Measurements from ENCODE around the gene ACTL10. TPM values are rescaled to one million over a fixed set of nuclear protein-coding genes. Genes with fewer than 3 reads are reported as not detected.

The ACTL10 gene
- total RNA-seq, 1 experiment from 2014 or later = 5.4 TPM

GRCh38 chr20:33693289-33693688 lies 26.5 kb downstream of the ACTL10 start:
- H3K4me1 Mint-ChIP-seq (ENCODE audit: low read depth, unreplicated experiment) = peaks cover 7% of the 10 kb centered on the region
- no peak for TF ChIP-seq CTCF (IDR thresholded peaks at IDR 0.05; ENCODE audit: unreplicated experiment)
- CTCF ChIA-PET = interaction anchor here (0.8 kb wide), 1 partner anchor 10 kb away, joined by 3 read pairs; no protein-coding TSS in a partner anchor
- no peaks in the 10 kb centered on the region for H3K27me3 Mint-ChIP-seq (ENCODE audit: unreplicated experiment)
- no peaks in the 10 kb centered on the region for H3K9me3 Mint-ChIP-seq (ENCODE audit: low read depth, unreplicated experiment)
- no peak overlapping the region for H3K4me3 Mint-ChIP-seq (ENCODE audit: low read depth, unreplicated experiment)
- no peak overlapping the region for H3K27ac Mint-ChIP-seq (ENCODE audit: unreplicated experiment)
- no peaks in the 10 kb centered on the region for H3K36me3 Mint-ChIP-seq (ENCODE audit: insufficient read depth, unreplicated experiment)
- BruUV-seq (replicated peaks) = no TSS peak
- intact Hi-C loops (cut with micrococcal nuclease; ENCODE audit: unreplicated experiment) = no loop called here
- no peak for DNase-seq

- Mint-ChIP-seq H3K27ac (ENCODE audit: unreplicated experiment) (no peak overlapping the region), H3K36me3 (ENCODE audit: insufficient read depth, unreplicated experiment) (no peaks in the 10 kb centered on the region), H3K27me3 (ENCODE audit: unreplicated experiment) (no peaks in the 10 kb centered on the region), H3K4me3 (ENCODE audit: low read depth, unreplicated experiment) (no peak overlapping the region), H3K4me1 (ENCODE audit: low read depth, unreplicated experiment) (peaks cover under 1% of the 10 kb centered on the region), H3K9me3 (ENCODE audit: low read depth, unreplicated experiment) (no peaks in the 10 kb centered on the region)
- no peak for DNase-seq
- no TSS peak for BruUV-seq (replicated peaks)
- CTCF ChIA-PET = interaction anchor here (0.8 kb wide), 1 partner anchor 10 kb away, joined by 3 read pairs; no protein-coding TSS in a partner anchor
- intact Hi-C loops (cut with micrococcal nuclease; ENCODE audit: unreplicated experiment) = no loop called here
- TF ChIP-seq CTCF (IDR thresholded peaks at IDR 0.05; ENCODE audit: unreplicated experiment) = no peak
These were observed 27.2 kb downstream of the ACTL10 start for GRCh38 chr20:33693741-33694638.

- no TSS peak for BruUV-seq (replicated peaks)
- H3K36me3 Mint-ChIP-seq (ENCODE audit: insufficient read depth, unreplicated experiment) = no peaks in the 10 kb centered on the region
- TF ChIP-seq CTCF (IDR thresholded peaks at IDR 0.05; ENCODE audit: unreplicated experiment) = no peak
- H3K27me3 Mint-ChIP-seq (ENCODE audit: unreplicated experiment) = no peaks in the 10 kb centered on the region
- no peaks in the 10 kb centered on the region for H3K9me3 Mint-ChIP-seq (ENCODE audit: low read depth, unreplicated experiment)
- H3K4me1 Mint-ChIP-seq (ENCODE audit: low read depth, unreplicated experiment) = no peaks in the 10 kb centered on the region
- intact Hi-C loops (cut with micrococcal nuclease; ENCODE audit: unreplicated experiment) = no loop called here
- DNase-seq = no peak
- H3K27ac Mint-ChIP-seq (ENCODE audit: unreplicated experiment) = no peak overlapping the region
- CTCF ChIA-PET = interaction anchor here (0.6 to 0.7 kb wide), 3 partner anchors 75 to 340 kb away, joined by 3 to 4 read pairs (median 4); no protein-coding TSS in a partner anchor
- no peak overlapping the region for H3K4me3 Mint-ChIP-seq (ENCODE audit: low read depth, unreplicated experiment)
These were observed 27.9 kb downstream of the ACTL10 start for GRCh38 chr20:33694639-33695012.

- H3K4me1 Mint-ChIP-seq (ENCODE audit: low read depth, unreplicated experiment) = no peaks in the 10 kb centered on the region
- H3K27me3 Mint-ChIP-seq (ENCODE audit: unreplicated experiment) = no peaks in the 10 kb centered on the region
- BruUV-seq (replicated peaks) = no TSS peak
- CTCF ChIA-PET = interaction anchor here (1.2 to 1.3 kb wide), 2 partner anchors 10 to 23 kb away, joined by 3 read pairs; no protein-coding TSS in a partner anchor
- TF ChIP-seq CTCF (IDR thresholded peaks at IDR 0.05; ENCODE audit: unreplicated experiment) = no peak
- H3K36me3 Mint-ChIP-seq (ENCODE audit: insufficient read depth, unreplicated experiment) = peaks cover 9% of the 10 kb centered on the region
- intact Hi-C loops (cut with micrococcal nuclease; ENCODE audit: unreplicated experiment) = no loop called here
- H3K27ac Mint-ChIP-seq (ENCODE audit: unreplicated experiment) = no peak overlapping the region
- H3K4me3 Mint-ChIP-seq (ENCODE audit: low read depth, unreplicated experiment) = no peak overlapping the region
- no peak for DNase-seq
- H3K9me3 Mint-ChIP-seq (ENCODE audit: low read depth, unreplicated experiment) = peaks cover 2% of the 10 kb centered on the region
These were observed 29.7 kb downstream of the ACTL10 start for GRCh38 chr20:33696448-33696847.

Data from Calu3 (cell line).